Measurements from ENCODE around the gene PNMT.

The PNMT gene

DNA sequence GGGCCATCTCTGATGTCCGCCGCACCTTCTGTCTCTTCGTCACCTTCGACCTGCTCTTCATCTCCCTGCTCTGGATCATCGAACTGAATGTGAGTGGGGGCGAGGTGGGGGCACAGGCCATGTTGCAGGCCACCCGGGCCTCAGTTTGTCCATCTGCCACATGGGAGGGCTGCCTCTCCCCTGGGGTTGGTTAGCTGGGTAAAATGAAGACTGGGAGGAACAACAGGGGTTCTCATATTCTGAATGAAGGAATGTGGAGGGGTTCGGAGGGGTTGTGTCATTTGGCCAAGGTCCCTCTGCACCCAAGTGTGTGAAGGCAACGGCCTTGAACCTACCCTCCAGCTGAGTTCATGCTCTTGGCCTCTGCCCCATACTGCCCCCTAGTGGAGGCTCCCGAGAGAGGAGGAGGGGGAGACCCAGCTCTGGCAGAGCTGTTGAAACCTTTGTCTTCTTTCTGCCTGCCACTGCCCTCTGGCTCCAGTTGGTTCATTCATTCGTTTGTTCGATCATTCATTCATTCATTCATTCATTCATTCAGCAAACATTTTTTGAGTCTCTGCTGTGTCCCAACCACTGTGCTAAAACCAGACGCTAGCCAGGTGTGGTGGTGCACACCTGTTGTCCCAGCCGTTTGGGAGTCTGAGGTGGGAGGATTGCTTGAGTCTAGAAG, 14.5 kb upstream of the PNMT start:
- peak; percentile 82 for DNase-seq (ENCODE audit: low spot score)

- DNase-seq (ENCODE audit: low spot score) = no peak
Measured at GRCh38 chr17:39655105-39655504, 13.1 kb upstream of the PNMT start.

GRCh38 chr17:39658346-39658745, 9.9 kb upstream of the PNMT start:
- no peak for DNase-seq (ENCODE audit: low spot score)

- DNase-seq (ENCODE audit: low spot score) = no peak
Measured at GRCh38 chr17:39658760-39659159, 9.5 kb upstream of the PNMT start.

DNA sequence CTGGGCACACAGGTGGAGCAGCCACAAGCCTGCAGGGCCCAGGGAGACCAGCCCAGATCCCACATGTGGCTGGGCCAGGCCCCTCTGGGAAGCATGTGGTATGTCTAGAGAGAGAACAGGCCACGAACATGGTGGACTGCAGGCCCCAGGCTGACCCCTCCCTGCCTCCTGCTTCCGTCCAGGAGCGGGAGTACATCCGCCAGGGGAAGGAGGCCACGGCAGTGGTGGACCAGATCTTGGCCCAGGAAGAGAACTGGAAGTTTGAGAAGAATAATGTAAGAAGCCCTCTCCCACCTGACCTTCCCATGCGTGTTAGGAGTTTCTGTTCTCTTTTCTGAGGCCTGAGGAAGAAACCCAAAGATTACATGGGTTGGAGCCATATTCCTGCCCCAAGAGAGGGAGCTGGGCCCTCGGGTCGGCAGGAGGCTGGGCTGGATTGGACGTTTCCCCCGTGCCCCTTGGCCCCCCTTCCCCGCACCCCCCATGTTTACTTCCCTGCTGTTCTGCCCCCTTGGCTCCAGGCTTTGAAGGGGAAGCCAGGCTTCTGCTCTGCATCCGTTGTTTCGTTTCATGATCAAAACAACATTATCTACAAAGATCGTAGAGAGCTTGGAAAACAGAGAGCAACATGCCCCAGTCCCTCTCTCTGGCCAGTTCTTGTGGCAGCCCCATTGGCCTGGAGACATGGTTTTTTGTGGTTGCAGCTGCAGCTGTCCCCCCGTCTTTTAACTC, 8.8 kb upstream of the PNMT start:
- DNase-seq (ENCODE audit: low spot score) = no peak

GRCh38 chr17:39660011-39660360, 8.3 kb upstream of the PNMT start:
- DNase-seq (ENCODE audit: low spot score) = no peak

DNA sequence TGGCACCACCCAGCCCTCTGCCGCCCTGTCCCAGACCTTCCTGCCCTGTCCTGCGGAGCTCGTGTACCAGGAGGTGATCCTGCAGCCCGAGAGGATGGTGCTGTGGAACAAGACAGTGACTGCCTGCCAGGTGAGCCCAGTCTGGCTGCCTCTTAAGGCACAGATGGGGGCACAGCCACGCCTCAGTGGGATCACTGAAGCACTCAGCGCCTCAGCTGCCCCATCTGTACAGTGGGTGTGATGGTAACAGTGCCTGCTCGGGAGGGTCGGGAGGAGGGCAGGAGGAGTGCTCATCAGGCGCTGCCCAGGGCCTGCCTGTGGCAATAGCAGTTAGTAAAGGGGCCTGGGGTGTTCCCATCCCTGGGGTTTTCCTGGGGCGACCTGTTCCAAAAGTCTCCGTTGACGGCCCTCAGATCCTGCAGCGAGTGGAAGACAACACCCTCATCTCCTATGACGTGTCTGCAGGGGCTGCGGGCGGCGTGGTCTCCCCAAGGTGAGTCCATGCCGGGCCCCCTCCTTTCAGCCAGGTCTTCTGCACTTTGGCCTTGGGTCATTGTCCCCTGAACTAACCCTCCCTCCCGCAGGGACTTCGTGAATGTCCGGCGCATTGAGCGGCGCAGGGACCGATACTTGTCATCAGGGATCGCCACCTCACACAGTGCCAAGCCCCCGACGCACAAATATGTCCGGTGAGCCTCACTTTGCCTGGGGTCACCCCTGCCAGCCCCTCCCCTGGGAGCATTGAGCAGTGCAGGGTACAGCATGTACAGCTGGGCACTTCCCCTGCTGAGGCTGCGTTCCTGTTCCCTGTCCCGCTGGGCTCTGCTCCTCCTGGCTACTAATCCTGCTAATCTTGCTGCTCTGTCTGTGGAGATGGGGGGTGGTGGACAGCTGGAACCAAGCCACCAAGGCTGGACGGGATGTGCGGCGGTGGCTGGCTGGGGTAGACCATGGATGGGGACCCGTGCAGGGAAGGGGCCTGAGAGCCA, 7.6 kb upstream of the PNMT start:
- DNase-seq (ENCODE audit: low spot score) = no peak

DNA sequence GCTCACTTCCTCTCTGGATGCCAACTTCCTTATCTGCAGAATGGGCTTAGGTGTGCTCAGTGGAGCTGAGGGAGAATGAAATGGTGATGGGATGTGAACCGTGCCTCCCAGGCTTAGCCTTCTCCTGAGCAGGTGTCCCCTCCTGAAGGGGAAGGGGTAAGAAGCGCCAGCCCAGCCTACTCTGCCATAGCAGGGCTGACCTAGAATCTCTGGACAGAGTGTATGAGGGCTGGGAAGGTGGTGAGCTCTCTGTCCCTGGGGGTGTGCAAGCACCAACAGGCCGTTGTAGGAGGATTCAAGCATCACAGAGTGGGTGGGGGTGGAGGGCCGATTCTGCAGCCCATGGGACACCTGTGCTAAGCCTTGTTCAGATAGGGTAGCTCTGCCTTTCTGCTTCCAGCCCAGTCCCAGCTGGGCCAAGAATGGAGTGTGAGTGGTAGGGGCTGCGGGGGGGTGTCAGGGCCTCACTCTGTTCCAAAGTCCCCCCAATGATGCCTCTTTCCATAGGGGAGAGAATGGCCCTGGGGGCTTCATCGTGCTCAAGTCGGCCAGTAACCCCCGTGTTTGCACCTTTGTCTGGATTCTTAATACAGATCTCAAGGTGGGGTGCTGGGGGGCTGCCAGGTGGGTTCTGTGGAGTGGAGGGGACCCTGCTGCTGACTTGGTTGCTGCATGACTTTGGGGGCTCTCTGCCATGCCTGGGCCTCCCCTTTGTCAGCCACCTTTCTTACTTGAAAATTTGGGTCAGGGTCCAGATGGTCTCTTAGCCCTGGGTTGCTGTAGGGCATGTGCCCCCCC, 6.3 kb upstream of the PNMT start:
- no peak for DNase-seq (ENCODE audit: low spot score)

GRCh38 chr17:39662551-39663339, 5.5 kb upstream of the PNMT start:
- DNase-seq (ENCODE audit: low spot score) = no peak

- no peak for DNase-seq (ENCODE audit: low spot score)
Measured at GRCh38 chr17:39663340-39663687, 4.9 kb upstream of the PNMT start.

DNA sequence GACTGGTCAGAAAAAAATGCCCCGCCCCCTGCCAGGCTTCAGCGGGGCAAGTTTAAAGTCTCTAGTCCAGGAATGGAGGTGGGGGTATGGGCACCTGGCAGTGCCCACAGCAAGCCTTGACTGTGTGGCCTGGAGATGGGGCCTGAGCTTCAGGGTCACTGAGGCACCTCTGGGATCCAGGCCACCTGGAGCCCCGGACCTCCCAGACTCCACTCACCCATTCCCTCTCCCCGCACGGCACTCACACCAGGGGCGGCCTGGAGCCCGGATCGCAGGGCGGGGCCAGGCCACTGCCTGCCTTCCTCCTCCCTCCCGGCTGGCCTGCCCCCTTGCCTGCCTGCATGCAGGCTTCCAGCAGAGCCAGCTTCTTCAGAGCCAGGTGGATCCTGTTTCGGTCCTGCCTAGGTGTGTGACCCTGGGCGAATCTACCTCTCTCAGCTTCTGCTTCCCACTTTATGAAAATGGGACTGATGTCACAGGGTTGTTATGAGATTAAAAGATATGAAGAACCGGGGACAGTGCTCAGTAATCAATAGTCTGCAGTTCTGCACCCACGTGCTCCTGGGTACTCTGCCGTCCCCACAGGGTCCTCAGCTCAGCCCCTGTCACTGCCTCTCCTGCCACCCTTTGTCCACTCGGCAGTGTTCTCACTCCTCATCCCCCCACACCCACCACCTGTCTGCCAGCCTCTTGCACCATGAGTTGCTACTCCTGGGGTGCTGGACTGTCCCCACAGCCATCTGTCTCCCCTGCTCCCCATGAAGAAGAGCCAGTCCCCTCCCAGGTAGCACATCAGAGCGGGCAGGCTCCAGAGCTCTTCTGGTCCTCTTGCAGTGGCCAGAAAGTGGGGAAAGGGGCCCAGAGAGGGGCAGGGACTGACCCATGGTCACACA, 4.3 kb upstream of the PNMT start:
- no peak for DNase-seq (ENCODE audit: low spot score)

GRCh38 chr17:39664581-39665561, 3.4 kb upstream of the PNMT start, which contains the start of gene TCAP:
TSS of gene TCAP (plus strand) at chr17:39665349. CDS start at chr17:39665360, 11 bp downstream.
- DNase-seq (ENCODE audit: low spot score) = no peak

GRCh38 chr17:39665642-39666224, 2.5 kb upstream of the PNMT start:
- DNase-seq (ENCODE audit: low spot score) = no peak

DNA sequence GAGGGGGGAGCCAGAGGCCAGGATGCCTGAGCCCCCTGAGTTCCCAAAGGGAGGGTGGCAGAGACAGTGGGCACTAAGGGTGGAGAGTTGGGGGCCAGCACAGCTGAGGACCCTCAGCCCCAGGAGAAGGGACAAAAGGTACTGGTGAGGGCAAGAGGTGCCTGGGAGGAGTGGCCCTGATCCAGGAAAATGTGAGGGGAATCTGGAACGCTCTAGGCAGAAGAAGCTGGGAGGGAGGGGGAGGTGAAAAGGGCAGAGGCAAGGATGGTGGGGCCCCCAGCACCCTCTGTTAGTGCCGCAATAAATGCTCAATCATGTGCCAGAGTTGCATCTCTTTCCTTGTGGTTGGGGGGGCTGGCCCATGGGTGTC, 2.0 kb upstream of the PNMT start:
- DNase-seq (ENCODE audit: low spot score) = no peak

DNA sequence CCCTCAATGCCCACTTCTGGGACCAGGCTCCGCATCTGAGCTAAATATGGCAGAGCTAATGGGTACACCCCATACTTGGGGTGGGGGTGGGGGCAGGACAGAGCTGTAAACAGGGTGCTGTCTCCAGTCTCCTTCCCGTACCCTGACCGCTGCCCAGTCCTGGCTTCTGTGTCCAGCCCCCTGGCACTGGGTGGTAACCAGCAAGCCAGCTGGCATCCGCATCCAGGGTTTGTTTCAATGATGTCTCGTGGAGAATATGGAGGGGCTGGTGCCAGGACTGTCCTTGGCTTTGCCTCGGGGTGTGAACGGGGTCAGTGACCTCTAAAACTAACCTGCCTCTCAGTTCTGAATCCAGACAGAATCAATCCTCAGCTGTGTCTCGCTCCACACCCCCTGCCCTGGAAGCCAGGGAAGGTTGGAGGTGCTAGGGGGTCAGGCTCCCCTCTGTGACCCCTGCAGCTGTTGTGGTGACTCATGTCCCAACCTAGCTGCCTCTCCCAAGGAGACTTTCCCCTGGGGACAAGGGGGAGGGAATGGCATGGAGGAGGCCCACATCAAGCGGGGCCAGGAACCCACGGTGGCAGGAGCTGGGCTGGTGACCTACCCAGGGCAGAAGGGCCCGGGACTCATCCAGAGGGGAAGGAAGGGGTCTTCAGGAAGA, 1.5 kb upstream of the PNMT start:
- DNase-seq (ENCODE audit: low spot score) = no peak

DNA sequence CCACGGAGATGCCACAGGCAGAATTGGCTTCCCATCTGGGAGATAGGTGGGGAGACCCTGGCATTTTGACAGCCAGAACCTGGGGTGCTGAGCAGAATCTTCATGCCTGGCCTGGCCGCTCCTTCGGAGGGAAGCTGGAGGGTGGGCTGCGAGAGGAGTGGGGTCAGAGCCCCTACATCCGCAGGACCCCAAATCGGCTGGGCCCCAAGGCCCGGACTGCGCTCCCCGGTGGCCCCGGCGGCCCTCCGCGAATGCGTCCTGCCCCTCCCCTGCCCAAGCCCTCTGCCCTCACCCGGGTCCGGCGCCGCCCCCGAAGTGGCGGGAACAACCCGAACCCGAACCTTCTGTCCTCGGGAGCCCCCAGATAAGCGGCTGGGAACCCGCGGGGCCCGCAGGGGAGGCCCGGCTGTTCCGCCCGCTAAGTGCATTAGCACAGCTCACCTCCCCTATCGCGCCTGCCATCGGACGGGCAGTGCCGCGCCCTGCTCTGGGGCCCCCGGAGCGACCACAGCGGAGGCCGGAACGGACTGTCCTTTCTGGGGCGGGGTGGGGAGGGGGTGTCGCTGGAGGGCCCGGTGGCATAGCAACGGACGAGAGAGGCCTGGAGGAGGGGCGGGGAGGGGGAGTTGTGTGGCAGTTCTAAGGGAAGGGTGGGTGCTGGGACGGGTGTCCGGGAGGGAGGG, 850 bp upstream of the PNMT start:
- no peak for DNase-seq (ENCODE audit: low spot score)

Data from activated CD4-positive, alpha-beta T cell treated with anti-CD3 and anti-CD28 coated beads, Interleukin-2, Interleukin-4, amounts not matched to agents 100 ng/mL and 50 ng/mL, durations not matched to agents 16 hours and 8 hours (primary cell).